HG02678 (cell line): ENCODE data around the gene PSMG2.
A peak's percentile ranks its signal among the peaks of the same experiment; 100 is the strongest.

ENCODE experiments used
- ATAC-seq: cut with Tn5 transposase; IDR thresholded peaks from one replicate; pipeline ENCODE4 v1.9.1; 2021; ENCODE audit warnings: mild to moderate bottlenecking, moderate library complexity; ENCODE audit not compliant: unreplicated experiment

Gene PSMG2, protein sequence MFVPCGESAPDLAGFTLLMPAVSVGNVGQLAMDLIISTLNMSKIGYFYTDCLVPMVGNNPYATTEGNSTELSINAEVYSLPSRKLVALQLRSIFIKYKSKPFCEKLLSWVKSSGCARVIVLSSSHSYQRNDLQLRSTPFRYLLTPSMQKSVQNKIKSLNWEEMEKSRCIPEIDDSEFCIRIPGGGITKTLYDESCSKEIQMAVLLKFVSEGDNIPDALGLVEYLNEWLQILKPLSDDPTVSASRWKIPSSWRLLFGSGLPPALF

DNA sequence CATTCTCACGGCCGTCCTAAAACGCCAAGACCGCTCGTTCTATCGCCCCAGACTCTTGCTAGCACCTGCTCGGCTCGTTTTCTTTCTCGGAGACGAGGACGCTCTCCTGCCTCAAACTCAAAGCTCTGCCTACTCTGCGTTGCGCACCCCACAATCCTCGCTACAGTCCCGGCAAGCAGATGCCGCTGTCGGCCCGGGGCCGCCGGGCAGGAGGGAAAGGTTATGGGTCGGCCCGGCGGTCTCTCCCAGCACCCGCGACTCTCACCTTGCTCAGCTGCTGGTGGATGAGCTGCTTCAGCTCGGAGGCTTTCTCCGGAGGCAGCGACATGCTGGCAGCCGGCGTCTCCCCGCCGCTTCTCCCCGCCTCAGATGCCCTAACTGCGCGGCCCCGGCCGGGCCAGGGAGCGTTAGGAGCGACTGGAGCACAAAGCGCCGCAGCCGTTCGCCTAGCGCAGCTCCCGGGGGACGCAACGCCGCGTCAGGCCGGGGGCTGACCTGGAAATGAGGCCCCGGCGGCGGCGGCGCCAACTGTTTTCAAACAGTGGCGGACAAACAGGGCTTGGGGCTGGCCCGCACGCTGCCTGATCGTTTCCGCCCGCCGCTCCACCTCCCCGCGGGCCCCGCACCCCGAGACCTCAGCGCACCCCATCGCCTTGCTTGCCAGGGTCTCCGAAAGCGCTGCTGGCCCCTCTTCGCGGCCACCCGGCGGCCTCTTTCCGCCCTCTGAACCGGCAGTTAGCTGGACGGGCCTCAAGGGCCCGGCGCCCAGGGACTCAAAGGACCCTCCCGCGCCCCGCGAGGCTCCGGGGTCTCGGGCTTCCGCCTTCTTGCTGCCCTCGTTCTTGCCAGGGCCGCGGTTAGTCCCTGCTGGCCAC is at the start of gene PSMG2, which contains the start of gene CEP76:
Gene PSMG2, plus strand, starts transcription at position 822 of the 875 bp plus-strand sequence. CDS start 66 bp downstream, outside the sequence.
Gene CEP76, minus strand, starts transcription at position 503 of the 875 bp plus-strand sequence. Its CDS starts 175 bp downstream, at position 328.
- ATAC-seq: peak; percentile 85

DNA sequence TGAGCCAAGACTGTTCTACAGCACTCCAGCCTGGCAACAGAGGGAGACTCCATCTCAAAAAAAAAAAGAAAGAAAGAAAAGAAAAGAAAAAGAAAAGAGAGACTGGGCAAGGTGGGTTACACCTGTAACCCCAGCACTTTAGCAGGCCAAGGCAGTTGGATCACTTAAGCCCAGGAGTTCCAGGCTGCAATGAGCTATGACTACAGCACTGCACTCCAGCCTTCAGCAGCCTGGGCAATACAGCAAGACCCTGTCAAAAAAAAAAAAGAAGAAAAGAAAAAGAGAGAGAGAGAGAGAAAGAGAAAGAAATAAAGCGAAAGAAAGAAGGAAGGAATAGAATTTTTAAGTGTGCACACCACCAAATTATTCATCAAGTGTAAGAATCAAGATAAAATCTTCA is 47.9 kb upstream of the PSMG2 start:
- ATAC-seq: no peak

DNA sequence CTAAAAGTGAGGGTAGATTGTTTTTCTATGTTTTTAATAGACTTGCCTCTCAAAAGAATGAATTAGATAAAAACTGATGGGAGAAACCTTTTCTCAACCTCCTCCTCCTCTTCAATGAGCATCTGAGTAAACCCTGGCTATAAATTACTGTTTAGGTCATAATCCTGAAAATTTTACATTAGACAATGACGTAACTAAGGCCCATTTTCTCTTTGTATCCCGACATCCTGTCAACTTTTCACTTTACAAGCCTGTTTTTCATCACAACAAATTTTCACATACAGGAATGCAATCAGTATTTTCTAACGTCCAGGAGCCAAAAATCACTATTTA is 46.3 kb upstream of the PSMG2 start:
- ATAC-seq: no peak

DNA sequence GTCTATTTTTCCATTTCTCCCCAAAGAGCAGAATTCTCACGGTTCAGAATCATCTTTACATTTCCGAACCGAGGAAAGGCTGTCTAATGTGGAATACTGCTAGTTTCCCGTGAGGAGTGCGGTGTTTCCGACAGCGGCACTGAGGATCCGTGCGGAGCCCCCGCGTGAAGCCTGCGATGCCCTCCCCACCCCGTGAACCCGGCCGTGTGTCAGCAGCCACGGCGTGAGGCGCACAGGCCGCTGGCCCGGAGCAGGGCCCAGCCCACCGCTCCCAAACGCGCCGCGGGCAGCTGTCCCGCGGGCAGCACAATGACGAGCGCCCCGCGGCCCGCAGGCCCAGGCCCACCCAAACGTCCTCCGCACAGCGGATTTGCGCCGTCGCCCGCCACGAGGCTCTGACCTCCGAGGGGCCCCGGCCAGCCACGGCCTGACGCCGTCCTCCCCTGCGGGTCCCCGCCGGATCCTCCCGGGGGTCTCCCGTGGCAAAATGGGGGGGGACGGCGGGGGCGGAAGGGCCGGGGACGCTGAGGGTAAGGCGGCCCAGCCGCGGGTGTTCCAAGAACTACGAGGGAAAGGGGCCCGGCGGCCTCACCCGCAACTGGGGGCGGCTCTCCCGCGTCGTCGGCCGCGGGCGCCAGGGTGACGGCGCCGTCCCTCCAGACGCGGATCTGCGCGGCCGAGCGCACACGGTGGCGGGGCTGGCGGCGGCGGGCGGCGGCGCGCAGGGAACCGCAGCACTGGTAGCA is 45.7 kb upstream of the PSMG2 start:
- peak; percentile 32 for ATAC-seq

DNA sequence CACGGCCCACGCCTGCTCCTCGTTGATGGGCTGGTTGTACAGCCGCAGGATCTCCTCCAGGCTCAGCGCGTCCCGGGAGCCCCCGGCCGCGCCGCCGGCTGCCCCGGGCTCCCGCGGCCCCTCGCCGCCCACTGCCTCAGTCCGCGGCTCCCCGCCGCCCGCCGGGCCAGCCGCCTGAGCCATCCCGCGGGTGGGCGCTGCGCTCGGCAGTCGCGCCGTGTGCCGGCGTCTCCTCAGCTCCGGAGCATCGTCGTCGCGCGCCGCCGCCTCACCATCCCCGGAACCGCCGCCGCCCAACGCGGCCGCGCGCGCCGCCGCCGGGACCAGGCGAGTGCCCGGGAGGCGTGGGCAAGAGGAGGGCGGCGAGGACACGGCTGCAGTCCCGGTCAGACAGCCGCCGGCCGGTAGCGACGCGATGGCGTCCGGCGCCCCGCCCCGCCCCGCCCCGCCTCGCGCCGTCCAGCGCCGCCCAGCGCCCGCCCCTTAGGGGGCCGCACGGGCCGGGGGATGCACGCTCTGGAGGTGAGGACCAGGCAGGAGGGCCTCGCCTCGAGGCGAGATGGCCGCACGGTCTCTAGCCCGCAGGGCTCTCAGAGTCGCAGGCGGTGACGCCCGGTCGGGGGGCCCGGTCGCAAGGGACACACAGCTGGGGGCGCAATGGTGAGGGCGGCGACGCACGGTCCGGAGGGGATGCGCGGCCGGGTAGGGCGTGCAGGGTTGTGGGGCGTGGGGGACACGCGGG is 45.0 kb upstream of the PSMG2 start, which contains the start of gene SPIRE1:
Gene SPIRE1, minus strand, starts transcription at position 424 of the 742 bp plus-strand sequence. Its CDS starts 241 bp downstream, at position 183.
- ATAC-seq: peak; percentile 70

DNA sequence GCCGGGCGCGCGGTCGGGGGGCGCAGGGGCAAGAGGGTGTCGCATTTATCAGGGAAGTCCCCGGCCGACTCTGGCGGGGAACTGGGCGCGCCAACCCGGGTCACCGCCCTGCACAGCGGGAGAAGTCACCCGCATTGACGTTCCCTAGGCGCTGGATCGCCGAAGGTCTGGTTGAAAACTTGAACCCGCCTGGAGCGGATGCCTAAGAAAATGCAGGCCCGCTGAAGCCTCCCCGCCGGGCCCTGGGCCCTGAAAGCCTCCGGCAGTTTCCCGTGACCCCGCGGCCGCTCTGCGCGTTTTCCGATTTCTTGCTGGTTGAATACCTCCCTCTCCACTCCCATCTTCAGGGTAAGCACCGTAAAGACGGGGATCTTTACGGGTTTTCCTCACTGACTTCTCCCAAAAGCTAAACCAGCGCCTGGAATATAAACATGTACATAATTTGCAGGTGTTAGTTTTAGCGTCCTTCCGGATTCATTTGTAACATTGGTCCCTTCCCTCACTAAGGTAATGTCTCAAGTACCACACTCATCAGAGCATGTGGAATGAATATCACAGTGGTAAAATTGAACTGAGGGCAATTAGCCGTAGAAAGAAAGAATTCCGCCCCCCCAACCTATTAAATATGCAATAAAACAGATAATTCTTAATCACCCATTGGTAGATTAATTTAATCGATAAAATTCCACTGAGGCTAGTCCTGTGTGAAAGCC is 44.3 kb upstream of the PSMG2 start:
- no peak for ATAC-seq

DNA sequence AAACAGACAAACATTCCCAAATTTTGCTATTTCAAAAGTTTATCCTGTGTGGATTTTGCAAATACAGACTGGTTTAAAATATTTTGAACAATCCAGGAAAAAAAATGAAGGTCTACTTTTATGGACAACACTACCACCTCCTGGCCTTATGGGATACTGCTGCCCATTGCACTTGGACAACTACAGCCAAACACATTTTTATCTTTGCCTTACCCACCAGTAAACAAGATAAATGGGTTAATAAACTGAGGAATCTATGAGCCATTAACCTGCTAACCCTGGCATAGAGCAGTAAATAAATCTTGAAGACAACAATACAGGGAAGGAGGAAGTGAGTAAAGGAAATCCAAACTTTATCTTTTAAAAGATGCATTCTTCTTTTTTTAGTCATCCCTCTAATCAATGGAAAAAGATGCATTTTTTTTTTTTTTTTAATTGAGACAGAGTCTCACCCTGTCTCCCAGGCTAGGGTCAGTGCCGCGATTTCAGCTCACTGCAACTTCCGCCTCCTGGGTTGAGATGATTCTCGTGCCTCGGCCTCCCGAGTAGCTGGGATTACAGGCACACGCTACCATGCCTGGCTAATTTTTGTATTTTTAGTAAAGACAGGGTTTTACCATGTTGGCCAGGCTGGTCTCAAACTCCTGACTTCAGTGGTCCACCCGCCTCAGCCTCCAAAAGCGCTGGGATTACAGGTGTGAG is 42.8 kb upstream of the PSMG2 start:
- no peak for ATAC-seq

DNA sequence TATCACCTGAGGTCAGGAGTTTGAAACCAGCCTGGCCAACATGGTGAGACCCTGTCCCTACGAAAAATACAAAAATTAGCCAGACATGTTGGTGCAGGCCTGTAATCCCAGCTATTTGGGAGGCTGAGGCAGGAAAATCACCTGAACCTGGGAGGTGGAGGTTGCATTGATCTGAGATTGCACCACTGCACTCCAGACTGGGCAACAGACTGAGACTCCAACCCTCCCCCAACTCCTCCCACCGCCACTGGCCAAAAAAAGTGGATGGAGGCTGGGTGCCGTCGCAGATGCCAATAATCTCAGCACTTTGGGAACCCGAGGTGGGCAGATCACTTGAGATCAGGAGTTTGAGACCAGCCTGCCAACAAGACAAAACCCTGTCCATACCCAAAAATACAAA is 34.8 kb upstream of the PSMG2 start:
- ATAC-seq: no peak

DNA sequence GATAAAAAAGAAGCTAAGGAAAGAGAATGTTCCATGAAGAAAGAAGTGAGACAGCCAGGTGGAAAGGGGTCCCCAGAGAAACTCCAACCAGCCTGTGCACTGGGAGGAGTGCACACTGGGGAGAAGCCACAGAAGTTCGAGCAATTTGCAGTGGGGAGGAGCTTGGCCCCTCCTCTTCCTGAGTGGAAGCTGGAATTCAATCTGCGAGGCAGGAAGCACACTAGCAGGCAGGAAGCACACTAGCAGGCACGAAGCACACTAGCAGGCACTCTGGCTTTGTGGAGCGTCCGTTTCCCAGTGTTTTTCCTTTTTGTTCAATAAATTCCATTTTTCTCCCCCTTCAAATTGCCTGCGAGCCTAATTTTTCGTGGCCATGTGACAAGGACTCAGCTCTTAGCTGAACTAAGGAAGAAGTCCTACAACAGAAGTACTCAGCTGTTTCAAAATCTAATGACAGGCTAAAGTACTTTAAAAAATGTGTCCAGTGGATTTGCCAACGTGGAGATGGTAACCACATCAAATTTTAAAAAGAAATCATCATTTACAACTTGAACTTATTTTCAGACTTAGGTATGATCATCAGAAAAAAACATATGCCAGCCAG is 23.6 kb upstream of the PSMG2 start:
- ATAC-seq: no peak

DNA sequence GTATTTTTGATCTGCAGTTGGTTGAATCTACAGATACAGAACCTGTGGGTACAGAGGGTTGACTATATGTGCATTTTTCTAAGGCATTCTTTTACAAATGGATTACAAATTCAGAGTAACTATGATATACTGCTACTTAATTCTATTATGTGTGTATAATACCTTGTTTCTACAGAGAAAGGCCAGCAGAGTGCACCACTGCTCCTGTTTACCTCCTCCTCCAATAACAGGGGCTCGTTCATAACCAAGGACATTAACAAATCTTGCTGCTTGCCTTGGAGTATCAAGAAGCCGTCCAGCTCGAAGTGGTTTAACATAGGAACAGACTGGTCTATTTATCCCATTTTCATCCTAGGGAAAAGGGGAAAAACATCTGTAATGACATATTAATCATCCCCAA is 16.7 kb upstream of the PSMG2 start:
- no peak for ATAC-seq

DNA sequence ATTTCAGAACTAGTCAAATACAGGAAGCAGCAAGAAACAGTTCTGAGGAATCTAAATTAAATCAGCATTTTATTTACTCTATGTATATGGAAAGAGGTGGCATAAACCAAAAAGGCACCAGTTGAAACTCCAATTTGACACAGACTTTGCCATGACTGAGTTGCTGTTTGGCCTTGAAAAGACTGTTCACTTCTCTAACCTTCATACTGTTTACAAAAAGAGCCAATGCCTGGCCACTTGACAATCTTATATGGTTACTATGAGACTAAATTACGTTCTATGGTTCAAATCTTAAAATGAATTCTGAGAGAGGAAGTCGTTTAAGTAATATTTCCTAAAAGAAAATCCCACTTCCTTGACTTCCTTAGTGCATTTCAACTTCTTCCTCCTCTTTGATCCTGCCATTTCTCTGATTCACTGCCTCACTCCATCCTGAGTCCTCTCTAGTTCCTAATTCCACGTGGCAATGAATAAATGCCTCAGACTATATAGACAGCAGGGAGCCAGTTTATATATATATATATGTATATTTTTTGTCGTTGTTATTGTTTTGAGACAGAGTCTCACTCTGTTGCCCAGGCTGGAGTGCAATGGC is 13.5 kb upstream of the PSMG2 start:
- ATAC-seq: no peak

DNA sequence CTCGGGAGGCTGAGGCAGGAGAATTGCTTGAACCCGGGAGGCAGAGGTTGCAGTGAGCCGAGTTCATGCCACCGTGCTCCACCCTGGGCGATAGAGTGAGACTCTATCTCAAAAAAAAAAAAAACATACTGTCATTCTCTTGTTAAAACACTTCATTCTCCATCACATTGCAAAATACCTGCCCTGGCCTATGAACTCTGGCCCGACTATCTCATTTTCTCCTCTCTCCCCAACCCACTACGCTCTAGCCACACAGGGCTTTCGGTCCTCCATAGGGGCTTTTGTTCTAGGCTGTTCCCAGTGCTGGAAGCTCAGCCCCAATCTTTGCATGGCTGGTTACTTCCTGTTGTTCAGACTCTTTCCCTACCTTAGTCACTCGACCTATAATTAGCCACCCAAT is 10.6 kb upstream of the PSMG2 start:
- ATAC-seq: no peak

DNA sequence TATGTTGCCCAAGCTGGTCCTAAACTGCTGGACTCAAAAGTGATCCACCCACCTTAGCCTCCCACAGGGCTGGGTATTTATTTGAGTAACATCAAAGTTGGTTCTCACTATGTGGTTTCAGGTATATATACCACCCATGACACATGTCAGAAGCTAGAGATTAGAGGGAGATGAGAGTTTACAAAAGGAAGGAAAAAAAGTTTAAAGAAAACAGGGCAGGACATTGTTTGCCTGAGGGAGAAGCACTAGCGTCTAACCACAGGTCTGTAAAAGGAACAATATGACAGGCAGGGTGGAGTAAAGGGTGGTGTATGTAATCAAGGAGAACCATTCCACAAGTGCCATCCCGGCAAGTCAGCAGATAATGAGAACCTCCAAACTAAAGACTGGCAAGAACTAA is 8.8 kb upstream of the PSMG2 start:
- no peak for ATAC-seq

DNA sequence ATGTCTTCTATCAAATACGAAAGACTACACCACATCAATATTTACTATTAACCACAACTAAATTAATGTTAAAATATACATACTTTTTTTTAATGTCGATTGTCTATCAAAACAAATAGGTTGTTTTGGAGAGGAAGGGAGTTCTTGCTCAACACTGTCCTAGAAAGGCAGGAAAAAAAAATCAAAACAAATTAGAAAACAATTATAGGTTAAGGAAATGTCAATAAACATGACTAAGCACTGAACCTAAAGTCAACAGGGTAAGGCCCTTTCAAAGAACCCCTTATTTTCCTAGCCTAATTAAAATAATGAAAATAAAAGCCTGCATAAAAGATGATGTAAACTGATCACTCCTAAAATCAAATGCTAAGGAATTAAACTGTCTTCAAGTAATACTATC is 3.1 kb upstream of the PSMG2 start:
- ATAC-seq: no peak

DNA sequence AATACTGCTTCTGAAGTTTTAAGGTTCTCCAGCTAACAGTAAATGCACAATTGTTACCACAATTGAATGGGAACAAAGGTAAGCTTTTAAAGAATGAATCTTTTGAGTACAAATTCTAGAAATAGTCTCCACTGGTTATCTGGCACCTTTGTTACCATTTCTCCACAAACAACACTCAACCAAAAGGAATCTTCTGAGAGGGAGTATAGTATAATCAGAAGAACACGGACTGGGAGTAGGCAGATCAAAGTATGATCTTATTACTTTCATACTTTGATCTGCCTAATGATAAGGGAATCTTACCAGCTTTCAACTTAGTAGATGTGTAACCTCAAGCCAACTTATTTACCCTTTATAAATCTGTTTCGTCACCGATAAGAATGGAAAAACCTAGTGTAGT is 1.7 kb upstream of the PSMG2 start:
- ATAC-seq: no peak

DNA sequence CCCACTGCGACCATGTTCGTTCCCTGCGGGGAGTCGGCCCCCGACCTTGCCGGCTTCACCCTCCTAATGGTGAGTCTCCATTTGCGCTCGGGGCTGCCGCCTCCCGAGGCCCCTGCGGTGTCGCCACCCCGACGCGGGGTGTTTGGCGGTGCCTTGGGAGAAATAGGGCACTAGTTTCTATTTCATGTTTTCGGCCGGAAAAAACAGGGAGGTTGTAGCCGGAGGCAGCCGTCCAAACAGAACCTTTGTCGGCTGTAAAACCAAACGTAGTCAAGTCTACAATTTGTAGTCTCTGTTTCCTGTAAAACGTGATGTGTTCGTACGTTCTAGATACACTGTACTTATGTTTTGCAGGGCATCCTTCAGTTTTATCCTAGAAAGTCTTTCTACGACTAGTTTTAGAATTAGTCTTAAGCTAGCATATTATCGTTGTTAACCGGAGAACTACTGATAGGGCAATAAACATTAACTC is 290 bp downstream of the PSMG2 start:
- no peak for ATAC-seq

DNA sequence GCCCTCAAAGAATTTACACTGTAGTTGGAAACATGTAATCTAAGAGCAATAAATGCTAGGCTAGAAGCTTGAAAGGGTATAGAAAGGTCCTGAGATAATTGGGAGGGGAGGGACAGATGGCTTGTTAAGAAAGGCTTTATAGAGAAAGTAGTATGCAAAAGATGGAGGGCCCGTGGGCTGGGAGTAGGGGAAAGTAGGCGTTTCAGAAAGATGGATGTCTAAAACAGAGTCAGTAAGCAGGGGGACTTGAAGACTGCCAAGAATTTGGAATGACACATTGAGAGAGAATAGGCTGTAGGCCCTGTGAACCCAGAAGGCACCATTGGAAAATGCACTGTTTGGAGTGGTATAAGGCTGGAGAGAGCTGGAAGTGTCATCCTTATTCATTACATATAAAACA is 822 bp downstream of the PSMG2 start:
- ATAC-seq: no peak

DNA sequence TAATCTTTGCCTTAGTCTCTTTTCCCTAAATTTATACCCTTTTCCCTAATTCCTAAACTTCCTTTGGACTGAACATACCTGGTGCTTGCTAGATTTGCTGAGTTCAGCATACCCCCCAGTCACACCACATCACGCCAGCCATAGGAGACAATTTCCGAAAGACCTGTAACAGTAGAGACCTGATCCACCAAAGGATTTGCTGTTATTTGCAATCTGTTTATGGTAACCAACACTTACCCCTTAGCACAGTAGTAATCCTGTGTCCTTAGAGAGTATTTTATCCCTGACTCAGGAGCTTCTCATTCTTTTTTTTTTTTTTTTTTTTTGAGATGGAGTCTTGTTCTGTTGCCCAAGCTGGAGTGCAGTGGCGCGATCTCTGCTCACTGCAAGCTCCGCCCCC is 8.6 kb downstream of the PSMG2 start:
- ATAC-seq: no peak
